HUDEP-2 (cell line): ENCODE results near the gene CNIH2.
"Not testable (repeated sequence)": the region's sequence is repeated elsewhere in the genome, so short reads cannot be mapped to it uniquely, and the experiment has no call there.

Source experiments
- DNase-seq, 76 experiments: peaks; one replicate each; lab custom pipeline; 2025; ENCODE audit not compliant: unreplicated experiment in 76 of 76; lab: John Stamatoyannopoulos, UW

CNIH2 gene

GRCh38 chr11:66277471-66278362 lies at the start of gene CNIH2:
Gene CNIH2, plus strand, starts transcription at chr11:66278175. Its CDS starts 282 bp downstream, at chr11:66278457.
- peak in 2 of 76 experiments; percentile 5 to 6 for DNase-seq

- no peak for DNase-seq
These were observed 49.5 kb upstream of the CNIH2 start for GRCh38 chr11:66228521-66228920.

- DNase-seq: no peak
These were observed 47.8 kb upstream of the CNIH2 start for GRCh38 chr11:66230156-66230555.

DNA sequence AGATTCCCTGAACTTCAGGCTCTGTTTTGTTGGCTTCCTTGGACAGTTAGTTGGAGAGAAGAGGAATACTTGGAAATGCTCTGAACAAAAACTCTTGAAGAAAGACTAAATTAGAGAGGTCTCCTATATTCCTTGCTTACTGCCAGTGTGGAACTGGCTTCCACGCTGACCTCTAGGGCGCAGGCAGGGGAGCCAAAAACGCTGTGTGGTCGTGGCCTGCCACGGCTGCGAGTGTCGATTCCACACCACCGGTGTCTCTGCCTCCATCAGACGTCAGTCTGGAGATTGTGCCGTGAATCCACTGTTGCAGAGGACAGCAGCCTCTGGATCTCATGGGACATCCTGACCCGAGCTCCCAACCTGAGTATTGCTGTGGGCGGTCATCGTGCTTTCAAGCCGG lies 47.0 kb upstream of the CNIH2 start:
- no peak for DNase-seq

GRCh38 chr11:66231561-66231960 lies 46.4 kb upstream of the CNIH2 start:
- DNase-seq: no peak

GRCh38 chr11:66232769-66233168 lies 45.2 kb upstream of the CNIH2 start:
- no peak for DNase-seq

DNA sequence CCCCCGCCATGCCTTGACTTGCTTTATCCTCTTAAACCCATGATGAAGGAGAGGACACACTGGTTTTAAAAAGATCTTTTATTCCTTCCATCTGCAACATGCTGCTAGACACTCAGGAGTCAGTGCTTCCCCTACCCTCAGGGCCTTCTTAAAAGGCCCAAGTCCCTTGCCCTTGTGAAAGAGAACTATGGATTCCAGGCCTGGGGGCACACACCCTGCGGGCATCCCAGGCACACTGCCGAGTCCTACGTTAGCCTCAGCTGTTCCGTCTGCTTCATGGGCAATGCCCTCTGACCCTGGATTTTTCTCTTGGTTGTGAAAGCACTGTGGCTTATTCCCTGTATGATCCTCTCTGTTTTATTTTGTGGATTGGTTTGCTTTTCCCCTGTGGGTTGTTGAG lies 44.7 kb upstream of the CNIH2 start:
- DNase-seq: no peak

DNA sequence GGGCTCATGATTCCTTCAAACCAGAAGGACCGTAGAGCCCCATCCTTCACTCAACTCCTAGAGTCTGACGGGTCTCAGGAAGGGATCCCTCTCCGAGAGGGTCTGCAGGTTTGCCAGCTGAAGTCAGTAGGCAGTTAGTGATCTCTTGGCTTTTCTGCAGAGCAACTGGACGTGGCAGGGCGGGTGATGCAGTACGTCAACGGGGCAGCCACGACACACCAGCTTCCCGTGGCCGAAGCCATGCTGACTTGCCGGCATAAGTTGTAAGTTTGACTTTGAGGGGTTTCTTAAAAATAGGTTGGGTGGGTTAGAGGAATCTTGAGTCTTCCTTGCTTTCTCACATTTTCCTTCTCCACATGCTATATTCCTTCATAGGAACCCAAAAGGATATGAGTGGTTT lies 42.8 kb upstream of the CNIH2 start:
- DNase-seq: no peak

DNA sequence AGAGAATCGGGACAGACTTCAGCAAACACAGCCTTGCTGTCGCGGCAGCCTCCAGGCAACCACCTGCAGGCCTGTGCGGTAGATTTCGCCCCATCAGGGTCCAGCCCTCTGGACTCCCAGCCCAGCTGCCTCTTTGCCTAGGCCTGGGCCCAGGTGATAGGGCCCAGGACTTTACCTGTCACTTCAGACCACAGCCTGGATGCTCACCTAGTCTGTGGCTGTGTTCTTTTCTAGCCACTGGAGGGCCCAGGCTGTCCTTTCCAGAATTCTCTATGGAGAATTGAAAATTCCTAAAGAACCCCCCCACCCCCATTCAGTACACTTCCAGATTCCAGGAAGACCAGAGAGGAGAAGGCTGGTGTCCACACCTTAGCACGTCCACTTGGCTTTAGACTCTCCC lies 40.1 kb upstream of the CNIH2 start:
- DNase-seq: no peak

DNA sequence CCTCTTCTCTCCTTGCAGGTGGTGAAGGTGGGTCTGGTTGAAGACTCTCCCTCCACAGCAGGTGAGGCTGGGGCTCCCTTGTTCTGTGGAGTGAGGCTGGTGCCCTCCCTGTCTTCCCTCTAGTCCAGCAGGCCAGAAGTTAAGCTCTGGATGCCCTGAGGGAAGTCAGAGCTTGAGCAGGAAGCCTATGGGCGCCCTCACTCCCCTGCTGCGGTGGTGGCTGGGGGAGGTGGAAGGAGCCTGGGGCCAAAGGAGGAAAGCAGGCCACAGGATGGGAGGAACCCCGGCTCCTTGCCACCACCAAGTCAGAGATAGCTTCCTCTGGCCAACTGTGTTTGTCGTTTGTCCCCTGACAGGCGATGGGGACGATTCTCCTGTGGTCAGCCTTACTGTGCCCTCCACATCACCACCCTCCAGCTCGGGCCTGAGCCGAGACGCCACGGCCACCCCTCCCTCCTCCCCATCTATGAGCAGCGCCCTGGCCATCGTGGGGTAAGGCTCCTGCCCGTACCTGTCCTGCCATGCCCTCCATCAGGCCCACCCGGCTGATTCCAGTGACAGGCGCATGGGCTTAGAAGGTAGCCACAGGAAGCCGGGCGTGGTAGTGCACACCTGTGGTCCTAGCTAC lies 39.1 kb upstream of the CNIH2 start:
- DNase-seq: no peak

GRCh38 chr11:66239511-66239910 lies 38.5 kb upstream of the CNIH2 start:
- no peak for DNase-seq

- DNase-seq: no peak
These were observed 37.8 kb upstream of the CNIH2 start for GRCh38 chr11:66239998-66240780.

GRCh38 chr11:66240781-66241136 lies 37.2 kb upstream of the CNIH2 start:
- DNase-seq: no peak

- no peak for DNase-seq
These were observed 35.7 kb upstream of the CNIH2 start for GRCh38 chr11:66242095-66242765.

DNA sequence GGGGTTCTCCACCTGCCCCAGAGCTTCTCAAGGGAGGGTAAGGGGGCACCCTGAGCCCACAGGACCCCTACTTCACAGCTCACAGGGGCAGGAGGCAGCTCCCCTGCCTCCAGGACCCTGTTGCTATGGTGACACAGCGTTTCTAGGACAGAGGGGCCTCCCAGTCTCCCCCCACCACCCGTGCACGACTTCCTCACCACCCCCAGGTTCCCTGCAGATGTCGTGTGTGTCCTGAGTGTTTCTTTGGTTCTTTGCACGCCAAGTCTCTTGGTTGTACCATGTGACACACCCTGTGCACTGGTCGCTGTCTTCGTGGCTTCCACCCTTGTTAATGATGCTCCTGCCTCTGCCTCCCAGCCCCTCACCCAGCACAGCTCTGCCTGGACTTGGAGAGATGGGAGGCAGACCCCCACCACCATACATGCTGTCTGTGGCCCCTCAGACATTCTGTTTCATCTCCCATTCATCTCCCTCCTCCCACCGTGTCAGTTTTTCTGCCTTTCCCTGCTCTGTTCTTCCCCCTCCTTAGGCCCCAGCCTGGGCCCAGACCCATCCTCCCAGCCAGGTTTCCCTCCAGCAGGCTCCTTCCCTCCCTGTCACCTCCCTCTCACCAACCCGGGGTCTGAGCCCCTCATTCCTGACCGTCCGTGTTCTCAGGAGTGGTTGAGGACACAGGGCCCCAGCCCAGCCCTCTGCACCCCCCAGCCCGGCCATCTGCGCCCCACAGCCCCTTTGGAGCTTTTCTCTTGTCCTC lies 34.0 kb upstream of the CNIH2 start:
- no peak for DNase-seq

- no peak for DNase-seq
These were observed 30.7 kb upstream of the CNIH2 start for GRCh38 chr11:66247295-66247694.

GRCh38 chr11:66247801-66248200 lies 30.2 kb upstream of the CNIH2 start:
- no peak for DNase-seq

DNA sequence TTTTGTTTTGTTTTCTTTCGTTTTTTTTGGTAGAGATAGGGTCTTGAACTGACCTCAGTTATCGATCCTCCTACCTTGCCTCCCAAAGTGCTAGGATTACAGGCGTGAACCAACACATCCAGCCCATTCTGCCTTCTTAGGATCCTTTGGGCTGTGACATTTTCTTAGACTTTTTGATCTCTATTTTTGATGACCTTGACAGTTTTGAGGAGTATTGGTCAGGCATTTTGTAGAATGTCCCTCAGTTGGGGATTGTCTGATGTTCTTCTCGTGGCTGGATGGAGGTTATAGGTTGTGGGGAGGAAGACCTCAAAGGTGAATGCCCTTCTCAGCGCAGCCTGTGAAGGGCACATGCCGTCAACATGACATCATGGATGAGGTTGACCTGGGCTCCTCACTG lies 29.1 kb upstream of the CNIH2 start:
- no peak for DNase-seq

DNA sequence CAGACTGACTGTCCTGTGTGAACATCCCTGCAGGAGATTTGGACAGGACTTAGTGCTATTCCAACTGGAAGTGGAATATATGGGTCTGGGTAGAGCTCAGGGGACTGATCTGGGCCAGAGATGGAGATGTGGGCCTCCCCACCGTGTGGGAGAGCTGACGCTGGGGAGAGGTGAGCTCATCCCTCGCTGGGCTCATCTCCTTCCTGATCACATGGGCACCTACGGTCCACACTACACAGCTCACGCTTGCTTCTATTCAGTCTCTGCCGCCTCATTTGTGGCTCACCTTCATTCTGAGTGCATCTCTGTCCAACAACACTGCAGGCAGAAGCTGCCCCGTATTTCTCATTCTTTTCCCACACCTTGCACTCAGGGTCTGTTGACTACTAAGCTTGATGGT lies 26.2 kb upstream of the CNIH2 start:
- DNase-seq: no peak

DNA sequence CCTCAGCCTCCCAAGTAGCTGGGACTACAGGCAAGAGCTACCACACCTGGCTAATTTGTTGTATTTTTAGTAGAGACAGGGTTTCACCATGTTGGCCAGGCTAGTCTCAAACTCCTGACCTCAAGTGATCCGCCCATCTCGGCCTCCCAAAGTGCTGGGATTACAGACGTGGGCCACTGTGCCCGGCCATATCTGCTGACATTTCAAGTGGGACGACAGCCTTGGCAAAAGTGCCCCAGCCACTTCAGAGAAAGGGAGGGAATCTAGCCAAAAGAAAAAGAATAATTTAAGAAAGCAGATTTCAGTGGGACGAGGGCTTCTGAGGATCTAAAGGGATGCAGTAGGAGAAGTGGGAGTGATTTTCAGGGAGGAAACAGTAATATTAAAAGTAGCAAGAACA lies 24.9 kb upstream of the CNIH2 start:
- DNase-seq: not testable (repeated sequence)
